ENCODE measurements around the gene WDR44.

DNA sequence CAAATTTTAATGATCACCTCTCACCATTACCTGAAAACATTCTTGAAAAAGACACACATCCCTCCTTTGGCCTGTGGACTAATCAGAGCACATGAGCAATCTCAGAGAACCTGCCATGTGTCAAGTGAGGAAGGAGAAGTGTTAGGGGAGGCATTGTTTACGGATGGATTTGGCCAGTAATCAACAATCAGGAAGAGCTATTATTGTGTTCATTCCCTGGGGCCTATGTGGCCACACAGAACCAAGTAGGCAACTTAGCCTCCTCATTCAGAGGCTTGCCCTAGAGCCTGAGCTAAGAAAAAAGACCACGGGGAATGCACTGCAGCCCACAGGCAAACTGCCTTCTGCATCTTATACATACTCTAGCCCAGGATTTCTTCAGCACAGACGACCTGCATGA is 109.1 kb downstream of the WDR44 start:
- TF ChIP-seq CTCF (conservative IDR thresholded peaks at IDR 0.05; ENCODE audit: low read depth, low read length) (no peak), EZH2 (IDR thresholded peaks at IDR 0.05; ENCODE audit: borderline replicate concordance, low read depth, low read length, poor library complexity, severe bottlenecking) (no peak)
